Fibroblast of skin of abdomen (primary cell): ENCODE measurements around the gene MAB21L4.
A peak's percentile ranks its signal among the peaks of the same experiment; 100 is the strongest.

Experiments used
- DNase-seq: peaks from one replicate; pipeline ENCODE4 v3.0.0-alpha.2; 2013

Gene MAB21L4

GRCh38 chr2:240925191-240925567 lies 29.2 kb upstream of the MAB21L4 start:
- DNase-seq: no peak

GRCh38 chr2:240922982-240923537 lies 27.1 kb upstream of the MAB21L4 start:
- DNase-seq: no peak

GRCh38 chr2:240922245-240922981 lies 26.5 kb upstream of the MAB21L4 start:
- DNase-seq: no peak

- DNase-seq: no peak
These were observed 26.0 kb upstream of the MAB21L4 start for GRCh38 chr2:240921995-240922244.

GRCh38 chr2:240921311-240921994 lies 25.5 kb upstream of the MAB21L4 start:
- DNase-seq: peak; percentile 96

GRCh38 chr2:240920783-240921231 lies 24.9 kb upstream of the MAB21L4 start:
- no peak for DNase-seq

- DNase-seq: no peak
These were observed 24.1 kb upstream of the MAB21L4 start for GRCh38 chr2:240919786-240920782.

- DNase-seq: no peak
These were observed 23.3 kb upstream of the MAB21L4 start for GRCh38 chr2:240919161-240919781.

- DNase-seq: no peak
These were observed 22.5 kb upstream of the MAB21L4 start for GRCh38 chr2:240918258-240919091.

- no peak for DNase-seq
These were observed 21.8 kb upstream of the MAB21L4 start for GRCh38 chr2:240917684-240918257.

- DNase-seq: no peak
These were observed 21.2 kb upstream of the MAB21L4 start for GRCh38 chr2:240917009-240917683.

GRCh38 chr2:240916571-240917008 lies 20.6 kb upstream of the MAB21L4 start:
- DNase-seq: peak; percentile 91

- no peak for DNase-seq
These were observed 19.8 kb upstream of the MAB21L4 start for GRCh38 chr2:240915526-240916341.

GRCh38 chr2:240914645-240915525 lies 18.9 kb upstream of the MAB21L4 start:
- DNase-seq: no peak

- peak; percentile 45 for DNase-seq
These were observed 18.1 kb upstream of the MAB21L4 start for GRCh38 chr2:240913810-240914644.

GRCh38 chr2:240912878-240913809 lies 17.2 kb upstream of the MAB21L4 start:
- DNase-seq: peak; percentile 37
